ENCODE data around the gene TRIM21.
"Not testable (repeated sequence)": the region's sequence is repeated elsewhere in the genome, so short reads cannot be mapped to it uniquely, and the experiment has no call there.

The TRIM21 gene

GRCh38 chr11:4393209-4393857, at the start of gene TRIM21:
Gene TRIM21 (minus strand): TSS chr11:4393702. CDS start chr11:4390409, 3,293 bp downstream.
- DNase-seq, result peak; percentile 86

- no peak for DNase-seq
These were observed 48.0 kb upstream of the TRIM21 start for GRCh38 chr11:4441515-4441914.

GRCh38 chr11:4436411-4436810, 42.9 kb upstream of the TRIM21 start:
- no peak for DNase-seq

- no peak for DNase-seq
These were observed 40.4 kb upstream of the TRIM21 start for GRCh38 chr11:4433856-4434255.

- DNase-seq, result no peak
These were observed 36.5 kb upstream of the TRIM21 start for GRCh38 chr11:4430051-4430450.

- DNase-seq, result no peak
These were observed 24.9 kb upstream of the TRIM21 start for GRCh38 chr11:4418403-4418802.

- DNase-seq, result no peak
These were observed 23.3 kb upstream of the TRIM21 start for GRCh38 chr11:4416816-4417215.

- DNase-seq, result no peak
These were observed 22.8 kb upstream of the TRIM21 start for GRCh38 chr11:4416306-4416705.

GRCh38 chr11:4406206-4406605, 12.7 kb upstream of the TRIM21 start:
- not testable (repeated sequence) for DNase-seq

GRCh38 chr11:4393858-4394223, 339 bp upstream of the TRIM21 start:
- DNase-seq, result no peak

GRCh38 chr11:4388221-4388620, 5.3 kb downstream of the TRIM21 start:
- DNase-seq, result no peak

GRCh38 chr11:4385978-4386740, 7.3 kb downstream of the TRIM21 start:
- DNase-seq, result no peak

GRCh38 chr11:4381901-4382300, 11.6 kb downstream of the TRIM21 start:
- no peak for DNase-seq

- DNase-seq, result no peak
These were observed 17.9 kb downstream of the TRIM21 start for GRCh38 chr11:4375431-4376140.

- no peak for DNase-seq
These were observed 23.3 kb downstream of the TRIM21 start for GRCh38 chr11:4370166-4370565.

- no peak for DNase-seq
These were observed 25.2 kb downstream of the TRIM21 start, which contains the start of gene OR52B4 for GRCh38 chr11:4368286-4368685. Gene OR52B4 (minus strand): TSS chr11:4368386. CDS start chr11:4368295, 91 bp downstream.

- not testable (repeated sequence) for DNase-seq
These were observed 45.4 kb downstream of the TRIM21 start for GRCh38 chr11:4348142-4348541.

GRCh38 chr11:4345366-4345765, 48.1 kb downstream of the TRIM21 start:
- not testable (repeated sequence) for DNase-seq
